Vagina (tissue), 2 donors: ENCODE results near the gene GPRC5C. TPM values are rescaled to one million over a fixed set of nuclear protein-coding genes. Genes with fewer than 3 reads are reported as not detected.

Source experiments
- DNase-seq, 2 donors: peaks; one replicate each; pipeline ENCODE4 v3.0.0-alpha.2; 2017; ENCODE audit errors: extremely low spot score in 2 of 2
- H3K27ac ChIP-seq: fragments of 200-600 bp; sonication (generic); one replicate; pipeline ENCODE4 v1.5.1; 2019
- H3K27me3 ChIP-seq: fragments of 200-600 bp; sonication (generic); one replicate; pipeline ENCODE4 v1.5.1; 2019
- H3K36me3 ChIP-seq, 2 donors: fragments of 200-600 bp; sonication (generic); one replicate each; pipeline ENCODE4 v1.5.1; 2017 to 2019
- H3K4me1 ChIP-seq: fragments of 200-600 bp; sonication (generic); one replicate; pipeline ENCODE4 v1.5.1; 2019
- H3K4me3 ChIP-seq, 2 donors: fragments of 200-600 bp; sonication (generic); 1 replicate in 1 of 2; 2 replicates in 1 of 2; pipeline ENCODE4 v1.5.1; 2016 to 2019
- H3K9me3 ChIP-seq: fragments of 200-600 bp; sonication (generic); one replicate; pipeline ENCODE4 v1.5.1; 2019
- CTCF ChIP-seq, 3 experiments: fragments of 450-650 bp in 2 of 3; fragments of 200-600 bp in 1 of 3; sonication (generic) in 1 of 3; IDR thresholded peaks; one replicate each; pipeline ENCODE4 v1.5.1; 2017 to 2019; ENCODE audit warnings: antibody characterized with exemption in 3 of 3, mild to moderate bottlenecking in 2 of 3, moderate library complexity in 2 of 3
- POLR2A ChIP-seq, 2 donors: fragments of 450-650 bp; IDR thresholded peaks; one replicate each; pipeline ENCODE4 v1.6.1; 2017; ENCODE audit warnings: antibody characterized with exemption in 2 of 2, mild to moderate bottlenecking in 2 of 2, moderate library complexity in 2 of 2
- POLR2AphosphoS5 ChIP-seq, 2 donors: sonication (generic); formaldehyde crosslinking; IDR thresholded peaks; one replicate each; pipeline ENCODE4 v1.9.0; 2017; ENCODE audit warnings: antibody characterized with exemption in 2 of 2, mild to moderate bottlenecking in 2 of 2, low read depth in 1 of 2; ENCODE audit not compliant: insufficient read depth in 1 of 2
- intact Hi-C: fragments of 100-400 bp; cut with DNase I; formaldehyde crosslinking; loops from one replicate; pipeline ENCODE4 v1.15.1; 2023
- total RNA-seq: library from RNA; depleted of rRNA; stranded (reverse); fragments of >200 nt; gene quantifications from one replicate; pipeline ENCODE4 v1.2.3, GENCODE V29; 2016

GPRC5C gene, protein sequence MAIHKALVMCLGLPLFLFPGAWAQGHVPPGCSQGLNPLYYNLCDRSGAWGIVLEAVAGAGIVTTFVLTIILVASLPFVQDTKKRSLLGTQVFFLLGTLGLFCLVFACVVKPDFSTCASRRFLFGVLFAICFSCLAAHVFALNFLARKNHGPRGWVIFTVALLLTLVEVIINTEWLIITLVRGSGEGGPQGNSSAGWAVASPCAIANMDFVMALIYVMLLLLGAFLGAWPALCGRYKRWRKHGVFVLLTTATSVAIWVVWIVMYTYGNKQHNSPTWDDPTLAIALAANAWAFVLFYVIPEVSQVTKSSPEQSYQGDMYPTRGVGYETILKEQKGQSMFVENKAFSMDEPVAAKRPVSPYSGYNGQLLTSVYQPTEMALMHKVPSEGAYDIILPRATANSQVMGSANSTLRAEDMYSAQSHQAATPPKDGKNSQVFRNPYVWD
- total RNA-seq, result 27.5 TPM

DNA sequence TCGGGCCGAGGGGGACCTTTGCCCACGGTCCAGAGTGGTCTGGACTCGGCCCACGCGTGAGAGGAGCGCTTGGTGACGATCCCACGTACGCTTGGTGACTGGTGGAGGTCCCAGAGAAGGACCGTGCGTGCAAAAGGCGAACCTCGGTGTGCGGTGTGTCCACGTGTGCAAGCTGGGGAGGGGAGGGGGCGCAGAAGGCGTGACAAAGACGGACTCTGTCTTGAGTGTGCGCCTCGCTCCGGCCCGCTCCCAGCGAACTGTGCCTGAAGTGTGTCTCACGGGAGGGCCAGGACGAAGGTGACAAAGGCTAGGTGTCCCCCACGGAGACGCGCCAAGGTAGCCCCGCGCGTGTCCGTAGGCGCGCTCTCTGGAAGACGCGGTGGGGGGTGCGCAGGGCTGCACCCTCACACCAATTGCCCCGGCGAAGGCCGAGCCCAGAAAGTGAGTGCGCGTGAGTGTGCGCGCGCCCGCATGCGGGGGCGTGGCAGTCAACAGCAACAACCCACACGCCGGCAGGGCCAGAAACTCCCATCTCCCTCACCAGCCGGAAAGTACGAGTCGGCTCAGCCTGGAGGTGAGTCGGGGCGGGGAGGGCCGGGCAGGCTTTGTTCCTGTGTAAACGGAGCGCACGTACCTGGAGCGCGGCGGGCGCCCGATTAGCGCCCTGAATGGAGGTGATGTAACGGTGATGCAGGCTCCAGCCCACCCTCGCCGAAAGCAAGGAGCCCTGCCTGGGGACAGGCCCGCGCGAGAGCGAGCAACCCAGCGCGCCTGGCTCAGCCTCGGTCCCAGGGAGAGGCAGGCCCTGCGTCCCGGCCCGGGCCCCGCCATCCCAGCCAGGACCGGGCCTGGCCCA, at the start of gene GPRC5C:
GPRC5C (plus strand) TSS at position 521 of the 856 bp plus-strand sequence. CDS start 7,689 bp downstream, outside the sequence.
- Histone ChIP-seq H3K27ac (peak within 1 kb of the TSS; percentile 91), H3K4me1 (peaks cover 46% of the 10 kb centered on the region), H3K36me3 (no peaks in the 10 kb centered on the region), H3K4me3 (peak within 1 kb of the TSS; percentile 61 to 74), H3K9me3 (no peaks in the 10 kb centered on the region), H3K27me3 (no peaks in the 10 kb centered on the region)
- intact Hi-C loops, result no loop called here
- no peak for DNase-seq
- TF ChIP-seq POLR2AphosphoS5 (IDR thresholded peaks at IDR 0.05; ENCODE audit: insufficient read depth in 1 of 2, low read depth in 1 of 2) (peak; percentile 39 to 81), CTCF (IDR thresholded peaks at IDR 0.05) (no peak), POLR2A (IDR thresholded peaks at IDR 0.05) (peak in 1 of 2 donors; percentile 49)

DNA sequence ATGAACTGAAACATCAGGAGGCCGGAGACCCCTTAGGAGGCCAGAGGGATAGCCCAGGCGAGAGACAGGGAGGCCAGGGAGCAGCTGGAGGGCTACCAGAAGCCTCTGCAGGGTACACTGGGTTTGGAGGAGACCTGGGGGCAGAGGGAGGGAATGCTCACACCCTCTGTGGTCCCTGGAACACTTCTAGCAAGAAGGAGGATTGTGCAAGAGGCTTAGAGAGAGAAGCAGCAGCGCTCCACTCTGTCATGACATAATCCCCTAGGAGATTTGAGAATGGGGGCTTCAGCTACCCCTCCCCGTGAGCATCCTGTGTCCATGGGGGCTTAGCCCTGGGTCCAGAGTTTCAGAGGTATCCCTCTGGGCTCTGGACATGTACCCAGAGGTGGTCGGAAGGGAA, 48.7 kb upstream of the GPRC5C start:
- no peaks in the 10 kb centered on the region for H3K9me3 ChIP-seq
- TF ChIP-seq POLR2A (IDR thresholded peaks at IDR 0.05), result no peak
- TF ChIP-seq CTCF (IDR thresholded peaks at IDR 0.05), result no peak
- TF ChIP-seq POLR2AphosphoS5 (IDR thresholded peaks at IDR 0.05; ENCODE audit: insufficient read depth in 1 of 2, low read depth in 1 of 2), result no peak
- intact Hi-C loops, result no loop called here

DNA sequence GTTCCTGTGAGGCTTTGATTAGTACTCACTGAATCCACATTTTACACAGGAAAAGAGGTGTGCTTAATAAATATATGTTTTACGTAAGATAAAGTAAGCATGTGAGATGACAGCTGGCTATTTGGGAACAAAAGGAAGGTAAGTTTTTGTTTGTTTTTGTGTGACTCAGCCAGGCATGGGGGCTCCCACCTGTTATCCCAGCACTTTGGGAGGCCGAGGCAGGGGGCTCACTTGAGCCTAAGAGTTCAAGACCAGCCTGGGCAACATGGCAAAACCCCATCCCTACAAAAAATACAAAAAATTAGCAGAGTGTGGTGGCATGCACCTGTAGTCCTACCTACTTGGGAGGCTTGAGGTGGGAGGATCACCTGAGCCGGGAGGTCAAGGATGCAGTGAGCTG, 46.7 kb upstream of the GPRC5C start:
- Histone ChIP-seq H3K9me3 (no peaks in the 10 kb centered on the region), H3K27me3 (no peaks in the 10 kb centered on the region), H3K4me3 (no peak overlapping the region), H3K4me1 (peaks cover 8% of the 10 kb centered on the region), H3K36me3 (no peaks in the 10 kb centered on the region), H3K27ac (no peak overlapping the region)
- intact Hi-C loops, result no loop called here
- no peak for DNase-seq
- TF ChIP-seq CTCF (IDR thresholded peaks at IDR 0.05) (no peak), POLR2AphosphoS5 (IDR thresholded peaks at IDR 0.05; ENCODE audit: insufficient read depth in 1 of 2, low read depth in 1 of 2) (no peak), POLR2A (IDR thresholded peaks at IDR 0.05) (no peak)

More for the DNA sequence above, 48.7 kb upstream of the GPRC5C start:
- no peaks in the 10 kb centered on the region for H3K27me3 ChIP-seq
- no peaks in the 10 kb centered on the region for H3K36me3 ChIP-seq
- H3K4me3 ChIP-seq, result no peak overlapping the region
- H3K4me1 ChIP-seq, result peaks cover 20% of the 10 kb centered on the region
- DNase-seq, result no peak
- no peak overlapping the region for H3K27ac ChIP-seq

- Histone ChIP-seq H3K36me3 (no peaks in the 10 kb centered on the region), H3K4me1 (no peaks in the 10 kb centered on the region), H3K4me3 (no peak overlapping the region), H3K27me3 (no peaks in the 10 kb centered on the region), H3K9me3 (no peaks in the 10 kb centered on the region), H3K27ac (no peak overlapping the region)
- no peak for DNase-seq
- intact Hi-C loops, result no loop called here
- TF ChIP-seq POLR2A (IDR thresholded peaks at IDR 0.05) (no peak), POLR2AphosphoS5 (IDR thresholded peaks at IDR 0.05; ENCODE audit: insufficient read depth in 1 of 2, low read depth in 1 of 2) (no peak), CTCF (IDR thresholded peaks at IDR 0.05) (no peak)
Observed at GRCh38 chr17:74386386-74386785, 45.5 kb upstream of the GPRC5C start.
